H1 (cell line): ENCODE data around the gene FUT2. TPM values are rescaled to one million over a fixed set of nuclear protein-coding genes. Genes with fewer than 3 reads are reported as not detected.

ENCODE experiments used
- CTCF ChIA-PET: fragments of 300-600 bp; sonication (Branson Sonifier 250); formaldehyde crosslinking; loops from one replicate; lab custom pipeline; 2021; ENCODE audit not compliant: partially characterized antibody; lab: Charles Lee
- POLR2A ChIA-PET: fragments of 300-600 bp; sonication (Branson Sonifier 250); formaldehyde crosslinking; loops from one replicate; lab custom pipeline; 2021; ENCODE audit warnings: inconsistent platforms; ENCODE audit not compliant: partially characterized antibody; lab: Charles Lee
- DNase-seq, 2 experiments: peaks; one replicate each; pipeline versions ENCODE4 v3.0.0 to v3.0.0-alpha.2; 2010 to 2022; ENCODE audit warnings: low spot score in 2 of 2, low read depth in 1 of 2, mixed read lengths in 1 of 2
- FAIRE-seq: peaks from 2 replicates; lab custom pipeline; 2011; peaks lifted over from hg19 to GRCh38; lab: Jason Lieb, UNC
- H2AFZ ChIP-seq: 2 replicates; pipeline ENCODE4 v1.8.1; 2012; ENCODE audit warnings: low read length, inconsistent platforms
- H2AK5ac ChIP-seq: 2 replicates; pipeline ENCODE4 v1.6.1; 2013; ENCODE audit warnings: low read depth, low read length
- H2BK120ac ChIP-seq: replicated peaks from 2 replicates; pipeline ENCODE3; 2013; ENCODE audit warnings: low read depth, low read length, inconsistent platforms
- H2BK12ac ChIP-seq: 2 replicates; pipeline ENCODE4 v1.6.1; 2013; ENCODE audit warnings: low read depth, low read length
- H2BK15ac ChIP-seq: 2 replicates; pipeline ENCODE4 v1.6.1; 2013; ENCODE audit warnings: low read length
- H2BK20ac ChIP-seq: 2 replicates; pipeline ENCODE4 v1.6.1; 2013; ENCODE audit warnings: low read length
- H2BK5ac ChIP-seq: 2 replicates; pipeline ENCODE4 v1.6.1; 2013; ENCODE audit warnings: low read depth, low read length
- H3K14ac ChIP-seq: 2 replicates; pipeline ENCODE4 v1.6.1; 2013; ENCODE audit warnings: inconsistent platforms; ENCODE audit not compliant: insufficient read length
- H3K18ac ChIP-seq: 2 replicates; pipeline ENCODE4 v1.6.1; 2013; ENCODE audit warnings: low read length; ENCODE audit errors: extremely low read depth
- H3K23ac ChIP-seq: 2 replicates; pipeline ENCODE4 v1.6.1; 2013; ENCODE audit warnings: inconsistent platforms; ENCODE audit not compliant: insufficient read length
- H3K23me2 ChIP-seq: 2 replicates; pipeline ENCODE4 v1.6.1; 2013; ENCODE audit warnings: low read depth, low read length
- H3K27ac ChIP-seq: 2 replicates; pipeline ENCODE4 v1.6.1; 2011; ENCODE audit warnings: low read depth, low read length, inconsistent platforms
- H3K27me3 ChIP-seq, 4 experiments: replicated peaks in 1 of 4; 1 replicate in 1 of 4; 2 replicates in 3 of 4; pipeline versions ENCODE4 v1.6.1 to v1.8.1; 2011 to 2013; ENCODE audit warnings: low read length in 3 of 4, mild to moderate bottlenecking in 3 of 4, inconsistent platforms in 2 of 4, mixed read lengths in 2 of 4, moderate library complexity in 1 of 4; ENCODE audit not compliant: control insufficient read depth in 3 of 4, insufficient read depth in 3 of 4; ENCODE audit errors: extremely low read depth in 1 of 4
- H3K36me3 ChIP-seq, 4 experiments: 2 replicates each; pipeline versions ENCODE4 v1.6.1 to v1.8.1; 2011 to 2013; ENCODE audit warnings: mild to moderate bottlenecking in 4 of 4, low read length in 3 of 4, moderate library complexity in 2 of 4, control low read depth in 1 of 4, inconsistent platforms in 1 of 4; ENCODE audit not compliant: insufficient read depth in 4 of 4, control insufficient read depth in 2 of 4
- H3K4ac ChIP-seq: replicated peaks from 2 replicates; pipeline ENCODE3; 2013; ENCODE audit warnings: low read length, low read depth, mixed read lengths, inconsistent platforms; ENCODE audit not compliant: insufficient read length
- H3K4me1 ChIP-seq, 4 experiments: replicated peaks in 1 of 4; 1 replicate in 1 of 4; 2 replicates in 3 of 4; pipeline versions ENCODE4 v1.6.1 to v1.8.1; 2011 to 2013; ENCODE audit warnings: low read length in 3 of 4, inconsistent platforms in 2 of 4, mixed read lengths in 1 of 4; ENCODE audit not compliant: insufficient read depth in 4 of 4, control insufficient read depth in 3 of 4
- H3K4me2 ChIP-seq, 2 experiments: 2 replicates each; pipeline versions ENCODE4 v1.6.1 to v1.8.1; 2011 to 2013; ENCODE audit warnings: low read depth in 2 of 2, low read length in 2 of 2, control low read depth in 1 of 2, inconsistent platforms in 1 of 2, mild to moderate bottlenecking in 1 of 2; ENCODE audit not compliant: insufficient read depth in 1 of 2
- H3K4me3 ChIP-seq, 4 experiments: fragments of 200-600, 300-600 bp in 1 of 4; sonication (generic), shearing (Covaris generic), sonication (Bioruptor Twin) in 1 of 4; 2 replicates each; pipeline versions ENCODE4 v1.5.1 to v1.8.1; 2011 to 2016; ENCODE audit warnings: low read length in 4 of 4, low read depth in 3 of 4, control low read depth in 2 of 4, inconsistent platforms in 2 of 4, mild to moderate bottlenecking in 2 of 4, mixed read lengths in 1 of 4, moderate library complexity in 1 of 4; ENCODE audit not compliant: insufficient read depth in 2 of 4; ENCODE audit errors: extremely low read depth in 1 of 4
- H3K56ac ChIP-seq: replicated peaks from 2 replicates; pipeline ENCODE3; 2013; ENCODE audit warnings: low read depth, mild to moderate bottlenecking, mixed read lengths, low read length, inconsistent platforms; ENCODE audit not compliant: insufficient read length
- H3K79me1 ChIP-seq: 2 replicates; pipeline ENCODE4 v1.6.1; 2013; ENCODE audit warnings: low read depth, low read length, control low read depth
- H3K79me2 ChIP-seq, 2 experiments: 2 replicates each; pipeline versions ENCODE4 v1.6.1 to v1.8.1; 2012 to 2013; ENCODE audit warnings: low read length in 2 of 2, mild to moderate bottlenecking in 2 of 2, inconsistent platforms in 1 of 2; ENCODE audit not compliant: insufficient read depth in 2 of 2, control insufficient read depth in 1 of 2
- H3K9ac ChIP-seq, 4 experiments: replicated peaks in 1 of 4; 1 replicate in 1 of 4; 2 replicates in 3 of 4; pipeline versions ENCODE4 v1.6.1 to v1.8.1; 2011 to 2013; ENCODE audit warnings: low read depth in 3 of 4, low read length in 3 of 4, control low read depth in 2 of 4, mild to moderate bottlenecking in 2 of 4, moderate library complexity in 2 of 4, inconsistent platforms in 1 of 4; ENCODE audit errors: extremely low read depth in 1 of 4
- H3K9me3 ChIP-seq, 2 experiments: 2 replicates each; pipeline versions ENCODE4 v1.6.1 to v1.8.1; 2012 to 2013; ENCODE audit warnings: mild to moderate bottlenecking in 2 of 2, moderate library complexity in 2 of 2, control low read depth in 1 of 2, inconsistent platforms in 1 of 2, low read depth in 1 of 2, low read length in 1 of 2, mixed read lengths in 1 of 2; ENCODE audit not compliant: insufficient read depth in 2 of 2
- H4K20me1 ChIP-seq, 2 experiments: replicated peaks in 1 of 2; 2 replicates each; pipeline versions ENCODE3 to v1.8.1; 2011 to 2013; ENCODE audit warnings: inconsistent platforms in 2 of 2, low read length in 2 of 2, mild to moderate bottlenecking in 1 of 2; ENCODE audit not compliant: insufficient read depth in 2 of 2, control insufficient read depth in 1 of 2
- H4K5ac ChIP-seq: 2 replicates; pipeline ENCODE4 v1.6.1; 2013; ENCODE audit warnings: low read length, low read depth, mixed read lengths, inconsistent platforms; ENCODE audit not compliant: insufficient read length
- H4K8ac ChIP-seq: 2 replicates; pipeline ENCODE4 v1.8.0; 2013; ENCODE audit warnings: mild to moderate bottlenecking, moderate library complexity, low read length, inconsistent platforms; ENCODE audit not compliant: insufficient read depth; ENCODE audit errors: extremely low read depth
- H4K91ac ChIP-seq: replicated peaks from 2 replicates; pipeline ENCODE3; 2013; ENCODE audit warnings: low read length, mixed read lengths, inconsistent platforms; ENCODE audit not compliant: insufficient read length
- CBX5 ChIP-seq: fragments of 300-800, 300-1000 bp; sonication (generic); IDR thresholded peaks from 2 replicates; pipeline ENCODE4 v1.7.1; 2016; ENCODE audit warnings: antibody characterized with exemption, low read length, low read depth
- CREB1 ChIP-seq: IDR thresholded peaks from 2 replicates; pipeline ENCODE4 v1.6.1; 2012; ENCODE audit warnings: inconsistent platforms
- CTBP2 ChIP-seq: IDR thresholded peaks from 2 replicates; pipeline ENCODE4 v1.7.0; 2011; ENCODE audit warnings: borderline replicate concordance, mild to moderate bottlenecking, moderate library complexity, mixed read lengths, low read length; ENCODE audit not compliant: insufficient read depth, insufficient read length
- EP300 ChIP-seq, 2 experiments: IDR thresholded peaks; 1 replicate in 1 of 2; 2 replicates in 1 of 2; pipeline ENCODE4 v1.6.1; 2011 to 2012; ENCODE audit warnings: low read depth in 2 of 2, low read length in 2 of 2, mild to moderate bottlenecking in 2 of 2, borderline replicate concordance in 1 of 2, inconsistent platforms in 1 of 2, moderate library complexity in 1 of 2
- JUN ChIP-seq: IDR thresholded peaks from 2 replicates; pipeline ENCODE4 v1.6.1; 2011; ENCODE audit warnings: low read depth, mild to moderate bottlenecking, improper control_type of control experiment, low read length
- KDM5A ChIP-seq: fragments of 200-600 bp; IDR thresholded peaks from 2 replicates; pipeline ENCODE4 v1.7.1; 2012; ENCODE audit warnings: mild to moderate bottlenecking, low read length, inconsistent platforms, mixed read lengths
- MAX ChIP-seq: IDR thresholded peaks from 2 replicates; pipeline ENCODE4 v1.6.1; 2012; ENCODE audit warnings: inconsistent platforms
- NRF1 ChIP-seq: IDR thresholded peaks from 2 replicates; pipeline ENCODE4 v1.6.1; 2011; ENCODE audit warnings: mild to moderate bottlenecking, low read depth, low read length, improper control_type of control experiment
- SIRT6 ChIP-seq: IDR thresholded peaks from one replicate; pipeline ENCODE4 v1.7.1; 2012; ENCODE audit warnings: low read length, inconsistent platforms
- TEAD4 ChIP-seq: IDR thresholded peaks from 2 replicates; pipeline ENCODE4 v1.6.1; 2012; ENCODE audit warnings: low read depth, low read length, inconsistent platforms, mixed read lengths
- YY1 ChIP-seq: IDR thresholded peaks from 2 replicates; pipeline ENCODE4 v1.6.1; 2011; ENCODE audit warnings: low read depth, mild to moderate bottlenecking, low read length
- WGBS, 2 experiments: shearing (Covaris generic) in 1 of 2; methylation state at CpG; one replicate each; pipeline versions ENCODE4 v1.1.6 to v1.1.7; 2013 to 2015; ENCODE audit warnings: low lambda C conversion rate in 2 of 2, mixed read lengths in 2 of 2, inconsistent platforms in 1 of 2, low coverage in 1 of 2, missing lambda C conversion rate in 1 of 2; ENCODE audit not compliant: insufficient replicate concordance in 2 of 2, insufficient coverage in 1 of 2, insufficient read length in 1 of 2; ENCODE audit errors: extremely low coverage in 1 of 2, missing lambda C conversion rate in 1 of 2; 5-methylcytosine and 5-hydroxymethylcytosine counted together
- polyA plus RNA-seq, 7 experiments: library from polyadenylated mRNA; depleted of rRNA in 3 of 7; stranded (reverse) in 5 of 7; unstranded in 2 of 7; fragments of >200 nt in 5 of 7; fragments of 200-250 nt in 2 of 7; gene quantifications; 1 replicate in 5 of 7; 2 replicates in 1 of 7; 4 replicates in 1 of 7; pipeline versions ENCODE4 v1.2.1 to v1.2.3, GENCODE V29; 2011 to 2013; ENCODE audit warnings: missing spikeins in 2 of 7, mixed read lengths in 2 of 7
- total RNA-seq: library from RNA; stranded (reverse); fragmentation: NEBNext Ultra II Directional; extraction: Animal tissue kit (Norgen Biotek cat#: 25700); gene quantifications from 2 replicates; pipeline ENCODE4 v1.2.1, GENCODE V29; 2021

The FUT2 gene
- total and polyA plus RNA-seq, 2 of the 8 experiments (the other 6 are each of a cell fraction or from before 2014, with no cell fraction given), result 5.0 to 5.6 TPM

GRCh38 chr19:48646722-48647216 is 49.0 kb upstream of the FUT2 start:
- WGBS, 2 experiments, result 59% methylated on average over 3 of the region's 10 CpGs; no CpG with 5 or more reads in 1 of the 2 experiments
- Histone ChIP-seq H3K56ac (no peak overlapping the region), H4K5ac (no peak overlapping the region), H3K23me2 (peaks cover 11% of the 10 kb centered on the region), H2BK15ac (no peak overlapping the region), H3K27ac (no peak overlapping the region), H3K27me3 (no peaks in the 10 kb centered on the region), H3K18ac (no peak overlapping the region; the same call in 1 of the 2 replicates), H3K79me1 (no peaks in the 10 kb centered on the region), H3K4ac (no peak overlapping the region), H3K36me3 (no peaks in the 10 kb centered on the region), H3K4me3 (peak overlapping the region in 1 of 4 experiments; percentile 84; a peak in 2 of 8 replicates), H3K9ac (no peak overlapping the region), H2BK12ac (0 out of 2 replicates have a peak overlapping the region, but pooled peaks have one; percentile 68), H2BK120ac (no peak overlapping the region), H4K91ac (peak overlapping the region; percentile 1), H3K14ac (no peak overlapping the region), H2AFZ (no peak overlapping the region), H3K4me2 (peak overlapping the region in 1 of 2 experiments; percentile 42), H4K20me1 (no peaks in the 10 kb centered on the region), H3K9me3 (0 out of 4 replicates have a peak, but pooled peaks cover 0 to 3% of the 10 kb centered on the region in 2 experiments), H2BK20ac (peak overlapping the region; percentile 80; the same call in 1 of the 2 replicates), H4K8ac (no peak overlapping the region), H3K79me2 (peaks cover 0 to 11% of the 10 kb centered on the region in 2 experiments; a peak in 2 of 4 replicates), H3K4me1 (peaks cover 0 to 7% (median 1%) of the 10 kb centered on the region in 4 experiments; a peak in 4 of 7 replicates), H2BK5ac (no peak overlapping the region; the same call in 1 of the 2 replicates), H3K23ac (no peak overlapping the region), H2AK5ac (no peak overlapping the region)
- CTCF ChIA-PET, result interaction anchor here (0.6 to 3.4 kb wide), 9 partner anchors 8 to 149 kb away, joined by 4 to 26 read pairs (median 7); no protein-coding TSS in a partner anchor
- POLR2A ChIA-PET, result interaction anchor here (1.0 to 2.4 kb wide), 11 partner anchors 9 to 190 kb away, joined by 3 to 27 read pairs (median 6); partner anchors contain the start of genes FAM83E and FUT2
- DNase-seq (no peak), FAIRE-seq (no peak)
- TF ChIP-seq TEAD4, result 0 out of 2 replicates have a peak, but pooled peaks have one; percentile 26
- TF ChIP-seq KDM5A, result no peak
- TF ChIP-seq SIRT6, result no peak
- no peak for TF ChIP-seq NRF1
- no peak for TF ChIP-seq CBX5
- peak; percentile 66; the same call in 1 of the 2 replicates for TF ChIP-seq CREB1
- TF ChIP-seq MAX, result peak; percentile 48; the same call in 1 of the 2 replicates
- TF ChIP-seq YY1, result 0 out of 2 replicates have a peak, but pooled peaks have one; percentile 50
- no peak for TF ChIP-seq JUN
- 0 out of 3 replicates have a peak, but pooled peaks of 1 of the 2 experiments have one; percentile 1 for TF ChIP-seq EP300 (IDR thresholded peaks at IDR 0.05; ENCODE audit: borderline replicate concordance in 1 of 2, low read depth in 2 of 2, low read length in 2 of 2)
- no peak for TF ChIP-seq CTBP2
